ENCODE measurements around the gene TRMT112.
"Not testable (repeated sequence)": the region's sequence is repeated elsewhere in the genome, so short reads cannot be mapped to it uniquely, and the experiment has no call there.

The TRMT112 gene

GRCh38 chr11:64331569-64332371 lies 14.4 kb upstream of the TRMT112 start:
- peak; percentile 74 for DNase-seq (ENCODE audit: low read depth)

DNA sequence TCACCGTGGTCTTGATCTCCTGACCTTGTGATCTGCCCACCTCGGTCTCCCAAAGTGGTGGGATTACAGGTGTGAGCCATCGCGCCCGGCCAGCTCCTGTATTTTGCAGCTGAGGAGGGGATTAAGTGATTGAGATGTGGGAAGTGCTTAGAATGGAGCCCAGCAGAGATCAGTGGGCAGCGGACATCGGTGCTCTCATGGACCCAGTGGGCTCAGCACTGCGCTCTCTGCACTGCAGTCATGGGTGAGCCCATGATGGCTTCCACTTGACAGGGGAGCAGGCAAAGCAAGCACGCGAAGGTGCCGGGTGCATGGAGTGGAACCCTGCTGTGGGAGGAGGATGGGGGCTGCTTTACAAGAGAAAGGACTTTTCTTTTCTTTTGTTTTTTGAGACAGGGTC lies 13.5 kb upstream of the TRMT112 start:
- no peak for DNase-seq (ENCODE audit: low read depth)

DNA sequence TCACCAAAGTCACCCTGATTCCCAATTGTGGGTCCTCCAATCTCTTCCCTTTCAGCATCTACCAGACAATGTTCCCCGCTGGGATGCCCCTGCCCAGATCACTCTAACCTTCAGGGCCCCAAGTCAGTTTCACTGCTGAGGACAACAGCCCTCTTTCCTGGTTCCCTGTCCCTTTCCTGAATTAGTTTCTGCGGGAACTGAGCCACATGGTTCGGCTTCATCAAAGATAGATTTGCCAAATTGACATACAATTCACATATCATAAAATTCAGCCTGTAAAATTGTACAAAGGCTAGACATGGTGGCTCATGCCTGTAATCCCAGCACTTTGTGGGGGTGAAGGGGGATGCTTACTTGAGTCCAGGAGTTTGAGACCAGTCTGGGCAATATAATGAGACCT lies 10.6 kb upstream of the TRMT112 start:
- no peak for DNase-seq (ENCODE audit: low read depth)

- no peak for DNase-seq (ENCODE audit: low read depth)
Measured at GRCh38 chr11:64327375-64327774, 10.0 kb upstream of the TRMT112 start.

- no peak for DNase-seq (ENCODE audit: low read depth)
Measured at GRCh38 chr11:64324692-64325469, 7.5 kb upstream of the TRMT112 start.

DNA sequence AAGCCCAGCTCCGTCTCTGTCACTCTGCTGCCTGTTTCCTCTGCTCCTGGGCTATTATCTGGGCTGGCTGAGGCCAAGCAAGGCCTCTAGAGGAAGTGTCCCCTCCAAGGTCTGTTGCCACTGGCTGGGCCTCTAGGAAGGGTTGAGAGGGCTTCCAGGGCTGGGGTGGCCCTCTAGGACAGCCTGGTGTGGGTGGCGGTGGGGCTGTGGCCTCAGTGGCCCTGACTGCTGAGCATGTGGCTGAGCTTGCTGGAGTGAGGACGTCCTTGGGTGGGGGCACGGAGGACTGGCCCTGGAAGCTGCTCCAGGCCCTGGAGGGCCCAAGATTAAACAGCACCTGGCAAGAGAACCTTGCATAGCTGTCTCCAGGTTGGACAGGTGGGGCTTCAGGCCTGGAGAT lies 6.6 kb upstream of the TRMT112 start:
- DNase-seq (ENCODE audit: low read depth) = not testable (repeated sequence)

- no peak for DNase-seq (ENCODE audit: low read depth)
Measured at GRCh38 chr11:64323373-64323772, 6.0 kb upstream of the TRMT112 start.

DNA sequence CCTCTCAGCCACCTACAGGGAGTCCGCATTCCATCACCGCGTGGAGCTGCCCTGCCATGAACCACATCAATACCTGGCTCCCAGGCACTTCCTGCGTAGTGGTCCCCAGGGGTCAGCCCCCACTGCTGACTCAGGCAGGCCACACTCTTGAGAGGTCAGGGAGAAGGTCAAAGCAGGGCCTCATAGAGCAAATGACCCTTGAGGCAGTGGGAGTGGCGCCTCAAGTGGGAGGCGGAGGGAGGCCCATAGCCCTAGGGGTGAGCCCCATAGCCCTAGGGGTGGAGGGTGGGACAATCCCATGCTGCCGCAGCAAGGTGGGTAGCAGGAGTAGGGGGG lies 5.5 kb upstream of the TRMT112 start:
- DNase-seq (ENCODE audit: low read depth) = no peak

- no peak for DNase-seq (ENCODE audit: low read depth)
Measured at GRCh38 chr11:64321533-64321932, 4.2 kb upstream of the TRMT112 start.

GRCh38 chr11:64321026-64321425 lies 3.7 kb upstream of the TRMT112 start:
- DNase-seq (ENCODE audit: low read depth) = no peak

GRCh38 chr11:64320556-64320955 lies 3.2 kb upstream of the TRMT112 start:
- no peak for DNase-seq (ENCODE audit: low read depth)

DNA sequence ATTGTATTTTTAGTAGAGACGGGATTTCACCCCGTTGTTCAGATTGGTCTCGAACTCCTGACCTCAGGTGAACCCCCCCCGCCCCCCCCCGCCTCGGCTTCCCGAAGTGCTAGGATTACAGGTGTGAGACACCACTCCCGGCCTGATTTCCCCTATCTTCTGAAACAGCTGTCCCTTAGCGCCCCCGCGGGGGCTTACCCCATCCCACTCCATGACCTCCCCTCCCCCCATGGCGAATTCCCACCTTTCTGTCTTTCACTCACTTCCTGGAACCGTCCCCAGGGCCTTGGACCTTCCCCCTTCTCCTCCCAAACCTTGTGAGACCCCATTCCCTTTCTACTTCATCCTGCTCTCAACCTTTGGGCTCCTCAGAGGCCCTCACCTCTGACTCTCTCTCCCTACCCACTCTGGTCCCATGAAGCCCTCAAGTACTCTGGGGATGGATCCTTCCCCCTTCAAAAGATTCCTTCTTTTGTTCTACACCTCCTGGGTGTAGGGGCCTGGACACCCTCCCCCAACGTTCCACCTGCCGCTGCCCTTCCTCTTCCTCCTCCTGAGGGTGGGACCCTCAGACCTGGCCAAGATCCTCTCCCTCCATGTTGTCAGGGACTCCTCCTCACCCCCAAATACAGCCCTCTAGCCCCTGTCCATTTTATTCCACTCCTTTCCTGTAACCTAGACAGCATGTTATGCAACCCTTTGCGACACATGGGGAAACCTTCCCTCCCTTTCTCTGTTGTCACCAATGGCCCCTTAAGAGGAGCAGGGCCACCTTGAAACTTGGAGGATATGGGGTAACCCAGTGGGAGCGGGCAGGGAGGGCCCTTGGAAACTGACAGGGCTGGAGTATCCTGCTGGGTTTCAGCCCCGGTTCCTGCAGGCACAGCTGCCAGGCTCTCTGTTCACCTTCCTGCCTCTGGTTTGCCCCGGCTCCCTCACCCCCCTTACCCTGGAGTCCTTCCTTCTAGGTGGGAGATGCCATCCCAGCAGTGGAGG lies 1.7 kb upstream of the TRMT112 start:
- no peak for DNase-seq (ENCODE audit: low read depth)

GRCh38 chr11:64317961-64318765 lies 804 bp upstream of the TRMT112 start, which contains the start of gene PRDX5:
Gene PRDX5, plus strand, starts transcription at chr11:64318121. Its CDS starts 95 bp downstream, at chr11:64318216.
- peak; percentile 97 for DNase-seq (ENCODE audit: low read depth)

DNA sequence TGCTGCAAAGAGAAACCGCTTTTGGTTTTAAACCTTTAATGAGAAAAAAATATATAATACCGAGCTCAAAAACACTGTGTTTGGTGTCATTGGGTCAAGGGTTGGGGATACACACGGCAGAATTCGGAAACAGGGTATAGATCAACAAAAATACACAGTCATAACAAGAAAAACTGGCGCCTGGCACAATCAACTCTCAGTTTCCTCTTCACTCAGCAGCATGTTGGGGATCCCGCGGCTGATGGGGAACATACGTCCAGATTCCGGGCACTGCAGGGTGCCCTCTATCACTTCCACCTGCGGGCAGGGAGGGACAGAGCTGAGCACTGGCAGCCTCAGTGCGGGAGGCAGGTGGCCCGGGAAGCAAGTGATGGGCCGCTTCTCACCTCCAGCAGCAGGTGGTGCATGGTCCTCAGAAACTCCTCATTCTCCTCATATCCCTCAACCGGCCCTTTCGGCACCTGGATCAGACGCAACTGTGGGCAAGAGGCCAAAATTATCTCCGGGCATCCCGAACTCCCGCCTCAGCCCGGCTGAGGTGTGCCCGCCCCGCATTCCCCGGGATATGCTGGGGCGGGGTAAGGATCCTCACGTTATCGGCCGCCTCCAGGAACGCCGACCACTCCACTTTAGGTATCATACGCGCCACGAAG lies 561 bp downstream of the TRMT112 start:
- DNase-seq (ENCODE audit: low read depth) = no peak

DNA sequence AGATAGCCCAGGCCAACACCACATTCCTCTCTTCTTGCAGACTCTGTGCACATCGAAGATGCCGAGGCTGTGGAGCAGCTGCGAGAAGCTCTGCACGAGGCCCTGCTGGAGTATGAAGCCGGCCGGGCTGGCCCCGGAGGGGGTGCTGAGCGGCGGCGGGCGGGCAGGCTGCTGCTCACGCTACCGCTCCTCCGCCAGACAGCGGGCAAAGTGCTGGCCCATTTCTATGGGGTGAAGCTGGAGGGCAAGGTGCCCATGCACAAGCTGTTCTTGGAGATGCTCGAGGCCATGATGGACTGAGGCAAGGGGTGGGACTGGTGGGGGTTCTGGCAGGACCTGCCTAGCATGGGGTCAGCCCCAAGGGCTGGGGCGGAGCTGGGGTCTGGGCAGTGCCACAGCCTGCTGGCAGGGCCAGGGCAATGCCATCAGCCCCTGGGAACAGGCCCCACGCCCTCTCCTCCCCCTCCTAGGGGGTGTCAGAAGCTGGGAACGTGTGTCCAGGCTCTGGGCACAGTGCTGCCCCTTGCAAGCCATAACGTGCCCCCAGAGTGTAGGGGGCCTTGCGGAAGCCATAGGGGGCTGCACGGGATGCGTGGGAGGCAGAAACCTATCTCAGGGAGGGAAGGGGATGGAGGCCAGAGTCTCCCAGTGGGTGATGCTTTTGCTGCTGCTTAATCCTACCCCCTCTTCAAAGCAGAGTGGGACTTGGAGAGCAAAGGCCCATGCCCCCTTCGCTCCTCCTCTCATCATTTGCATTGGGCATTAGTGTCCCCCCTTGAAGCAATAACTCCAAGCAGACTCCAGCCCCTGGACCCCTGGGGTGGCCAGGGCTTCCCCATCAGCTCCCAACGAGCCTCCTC lies 1.5 kb downstream of the TRMT112 start:
- not testable (repeated sequence) for DNase-seq (ENCODE audit: low read depth)

DNA sequence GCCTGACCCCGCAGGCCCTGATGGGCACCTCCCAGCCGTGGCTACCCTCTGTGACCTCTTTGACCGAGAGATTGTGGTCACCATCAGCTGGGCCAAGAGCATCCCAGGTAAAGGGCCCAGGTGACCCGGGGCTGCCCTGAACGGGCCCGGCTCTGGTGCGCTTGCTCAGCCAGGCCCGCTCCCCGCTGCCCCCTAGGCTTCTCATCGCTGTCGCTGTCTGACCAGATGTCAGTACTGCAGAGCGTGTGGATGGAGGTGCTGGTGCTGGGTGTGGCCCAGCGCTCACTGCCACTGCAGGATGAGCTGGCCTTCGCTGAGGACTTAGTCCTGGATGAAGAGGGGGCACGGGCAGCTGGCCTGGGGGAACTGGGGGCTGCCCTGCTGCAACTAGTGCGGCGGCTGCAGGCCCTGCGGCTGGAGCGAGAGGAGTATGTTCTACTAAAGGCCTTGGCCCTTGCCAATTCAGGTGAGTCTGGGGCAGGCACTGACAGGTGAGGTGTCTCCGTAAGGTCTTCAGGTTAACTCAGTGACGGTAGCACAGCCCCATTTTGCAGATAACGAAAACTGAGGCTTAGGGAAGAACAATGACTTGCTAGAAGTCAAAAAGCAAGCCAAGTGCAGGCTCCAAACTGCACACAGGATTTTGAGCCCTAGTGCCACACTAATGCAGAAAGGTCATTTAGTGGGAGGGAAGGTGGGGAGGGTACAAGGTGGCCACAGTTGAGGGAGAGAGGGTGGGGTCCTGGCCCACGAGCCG lies 2.4 kb downstream of the TRMT112 start:
- DNase-seq (ENCODE audit: low read depth) = no peak

GRCh38 chr11:64314146-64314804 lies 3.1 kb downstream of the TRMT112 start:
- DNase-seq (ENCODE audit: low read depth) = no peak

GRCh38 chr11:64313491-64314145 lies 3.7 kb downstream of the TRMT112 start:
- peak; percentile 50 for DNase-seq (ENCODE audit: low read depth)

Data from fibroblast of gingiva (primary cell).